H9 (cell line): Measurements from ENCODE around the gene SH3RF3. TPM values are rescaled to one million over a fixed set of nuclear protein-coding genes. Genes with fewer than 3 reads are reported as not detected.

ENCODE experiments used
- DNase-seq: peaks from one replicate; pipeline ENCODE4 v3.0.0-alpha.2; 2017
- H2AFZ ChIP-seq: one replicate; pipeline ENCODE4 v1.6.1; 2013; ENCODE audit warnings: mild to moderate bottlenecking, low read length, control low read depth, moderate library complexity
- H2AK5ac ChIP-seq: 2 replicates; pipeline ENCODE4 v1.6.1; 2013; ENCODE audit warnings: low read length, control low read depth, mixed read lengths; ENCODE audit not compliant: insufficient read length
- H2BK120ac ChIP-seq: one replicate; pipeline ENCODE4 v1.6.1; 2013; ENCODE audit warnings: low read depth, mild to moderate bottlenecking, low read length, control low read depth, inconsistent platforms; ENCODE audit not compliant: poor library complexity, severe bottlenecking
- H2BK12ac ChIP-seq: 2 replicates; pipeline ENCODE4 v1.6.1; 2013; ENCODE audit warnings: low read length, control low read depth, mixed read lengths, low read depth; ENCODE audit not compliant: insufficient read length
- H2BK15ac ChIP-seq: 2 replicates; pipeline ENCODE4 v1.6.1; 2013; ENCODE audit warnings: low read depth, low read length, control low read depth
- H2BK20ac ChIP-seq: one replicate; pipeline ENCODE4 v1.6.1; 2013; ENCODE audit warnings: low read depth, mild to moderate bottlenecking, low read length, control low read depth, inconsistent platforms; ENCODE audit not compliant: poor library complexity, severe bottlenecking
- H2BK5ac ChIP-seq: 2 replicates; pipeline ENCODE4 v1.6.1; 2013; ENCODE audit warnings: low read length, control low read depth, mixed read lengths; ENCODE audit not compliant: insufficient read length
- H3K14ac ChIP-seq: 2 replicates; pipeline ENCODE4 v1.6.1; 2013; ENCODE audit warnings: low read length, control low read depth; ENCODE audit not compliant: insufficient read depth
- H3K18ac ChIP-seq: 2 replicates; pipeline ENCODE4 v1.6.1; 2013; ENCODE audit warnings: low read depth, mild to moderate bottlenecking, mixed read lengths, low read length, control low read depth; ENCODE audit not compliant: insufficient read length
- H3K23ac ChIP-seq: 2 replicates; pipeline ENCODE4 v1.6.1; 2013; ENCODE audit warnings: low read length, control low read depth, mixed read lengths, low read depth; ENCODE audit not compliant: insufficient read length
- H3K23me2 ChIP-seq: 2 replicates; pipeline ENCODE4 v1.6.1; 2013; ENCODE audit warnings: low read depth, mild to moderate bottlenecking, mixed read lengths, low read length, control low read depth; ENCODE audit not compliant: insufficient read length, poor library complexity, severe bottlenecking
- H3K27ac ChIP-seq: 2 replicates; pipeline ENCODE4 v1.5.1; 2013; ENCODE audit warnings: low read length, control low read depth, mixed read lengths, low read depth; ENCODE audit not compliant: insufficient read length
- H3K27me3 ChIP-seq: 2 replicates; pipeline ENCODE4 v1.6.1; 2013; ENCODE audit warnings: low read length, control low read depth, inconsistent platforms; ENCODE audit not compliant: insufficient read depth
- H3K4ac ChIP-seq: 2 replicates; pipeline ENCODE4 v1.6.1; 2013; ENCODE audit warnings: low read depth, mild to moderate bottlenecking, control low read depth, inconsistent platforms, low read length, moderate library complexity
- H3K4me1 ChIP-seq: 2 replicates; pipeline ENCODE4 v1.6.1; 2013; ENCODE audit warnings: low read length, control low read depth, inconsistent platforms; ENCODE audit not compliant: insufficient read depth
- H3K4me2 ChIP-seq: 2 replicates; pipeline ENCODE4 v1.6.1; 2013; ENCODE audit warnings: low read length, control low read depth, mixed read lengths; ENCODE audit not compliant: insufficient read length, insufficient read depth
- H3K56ac ChIP-seq: 2 replicates; pipeline ENCODE4 v1.6.1; 2013; ENCODE audit warnings: low read depth, mild to moderate bottlenecking, mixed read lengths, low read length, control low read depth; ENCODE audit not compliant: insufficient read length
- H3K79me1 ChIP-seq: 2 replicates; pipeline ENCODE4 v1.6.1; 2013; ENCODE audit warnings: low read depth, mild to moderate bottlenecking, moderate library complexity, low read length, control low read depth, inconsistent platforms; ENCODE audit not compliant: insufficient read depth, poor library complexity, severe bottlenecking
- H3K79me2 ChIP-seq: 2 replicates; pipeline ENCODE4 v1.6.1; 2013; ENCODE audit warnings: low read length, control low read depth, inconsistent platforms; ENCODE audit not compliant: insufficient read depth
- H3K9ac ChIP-seq: 2 replicates; pipeline ENCODE4 v1.6.1; 2013; ENCODE audit warnings: low read length, control low read depth, mixed read lengths; ENCODE audit not compliant: insufficient read length; ENCODE audit errors: extremely low read depth
- H3K9me3 ChIP-seq: one replicate; pipeline ENCODE4 v1.6.1; 2013; ENCODE audit warnings: low read depth, low read length, inconsistent platforms; ENCODE audit not compliant: control insufficient read depth
- H3T11ph ChIP-seq: one replicate; pipeline ENCODE4 v1.6.1; 2013; ENCODE audit warnings: mild to moderate bottlenecking, low read length, control low read depth, inconsistent platforms
- H4K20me1 ChIP-seq: one replicate; pipeline ENCODE4 v1.6.1; 2013; ENCODE audit not compliant: control insufficient read depth, insufficient read length, insufficient read depth
- H4K5ac ChIP-seq: 2 replicates; pipeline ENCODE4 v1.6.1; 2013; ENCODE audit warnings: low read depth, mild to moderate bottlenecking, mixed read lengths, low read length, control low read depth; ENCODE audit not compliant: insufficient read length
- H4K8ac ChIP-seq: replicated peaks from 2 replicates; pipeline ENCODE4 v1.6.1; 2013; ENCODE audit warnings: low read length, control low read depth, mixed read lengths, low read depth; ENCODE audit not compliant: insufficient read length
- H4K91ac ChIP-seq: 2 replicates; pipeline ENCODE4 v1.6.1; 2013; ENCODE audit warnings: low read depth, mild to moderate bottlenecking, moderate library complexity, mixed read lengths, low read length, control low read depth; ENCODE audit not compliant: insufficient read length
- H3K27ac Mint-ChIP-seq, 3 experiments: 2 replicates in 2 of 3; 3 replicates in 1 of 3; pipeline ENCODE4 v1.8.0; 2020 to 2021; ENCODE audit warnings: mixed read lengths in 3 of 3, mild to moderate bottlenecking in 1 of 3, moderate library complexity in 1 of 3
- H3K27me3 Mint-ChIP-seq: 2 replicates; pipeline ENCODE4 v1.8.0; 2021; ENCODE audit warnings: low read depth, mild to moderate bottlenecking, moderate library complexity, mixed read lengths
- H3K36me3 Mint-ChIP-seq, 3 experiments: 2 replicates in 2 of 3; 3 replicates in 1 of 3; pipeline ENCODE4 v1.8.0; 2020 to 2021; ENCODE audit warnings: low read depth in 3 of 3, mixed read lengths in 3 of 3; ENCODE audit not compliant: insufficient read depth in 1 of 3
- H3K4me1 Mint-ChIP-seq, 2 experiments: 2 replicates each; pipeline ENCODE4 v1.8.0; 2020; ENCODE audit warnings: mixed read lengths in 2 of 2
- H3K4me3 Mint-ChIP-seq, 2 experiments: 2 replicates in 1 of 2; 3 replicates in 1 of 2; pipeline ENCODE4 v1.8.0; 2020 to 2021; ENCODE audit warnings: mild to moderate bottlenecking in 2 of 2, mixed read lengths in 2 of 2, moderate library complexity in 1 of 2
- H3K9me3 Mint-ChIP-seq, 2 experiments: 2 replicates in 1 of 2; 3 replicates in 1 of 2; pipeline ENCODE4 v1.8.0; 2020; ENCODE audit warnings: mild to moderate bottlenecking in 2 of 2, mixed read lengths in 2 of 2, moderate library complexity in 1 of 2
- WGBS: extraction: QIAGEN DNeasy Blood & Tissue Kit; methylation state at CpG from one replicate; pipeline ENCODE4 v1.1.7; 2013; ENCODE audit warnings: missing lambda C conversion rate, low lambda C conversion rate, mixed read lengths; ENCODE audit not compliant: insufficient read length; ENCODE audit errors: extremely low coverage; 5-methylcytosine and 5-hydroxymethylcytosine counted together
- total RNA-seq: library from RNA; stranded (reverse); gene quantifications from 2 replicates; pipeline ENCODE4 v1.2.1, GENCODE V29; 2021
- TF ChIP-seq, protein P1 (sequence below): fragments of 200-600 bp; sonication (generic); conservative IDR thresholded peaks from 3 replicates; pipeline ENCODE4 v1.8.0; 2021; ENCODE audit warnings: antibody characterized with exemption, mild to moderate bottlenecking

The SH3RF3 gene
- total RNA-seq, 1 experiment from 2014 or later = 0.46 TPM

DNA sequence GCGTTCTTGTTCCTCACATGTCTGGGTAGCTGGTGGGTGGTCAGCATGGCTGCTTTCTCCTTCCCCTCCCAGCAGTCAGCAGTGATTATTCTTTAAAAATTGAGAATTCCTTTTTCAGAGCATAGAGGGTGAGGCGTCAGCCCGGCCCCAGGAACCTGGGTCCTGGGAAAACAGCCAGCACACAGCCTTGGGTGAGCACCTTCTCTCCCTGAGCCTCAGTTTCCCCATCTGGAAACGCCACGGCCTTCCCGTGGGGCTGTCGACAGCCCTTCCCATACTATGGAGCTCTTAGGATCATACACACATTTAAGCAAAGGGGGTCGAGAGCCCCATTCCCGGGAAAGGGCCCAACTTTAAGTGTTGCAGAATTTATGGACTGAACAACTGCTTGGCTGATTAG, 73.5 kb downstream of the SH3RF3 start:
- Histone ChIP-seq H2BK15ac (no peak overlapping the region), H3K79me1 (no peaks in the 10 kb centered on the region), H3K79me2 (no peaks in the 10 kb centered on the region), H4K5ac (no peak overlapping the region), H2AFZ (no peak overlapping the region), H3K9ac (no peak overlapping the region), H3K4me1 (no peaks in the 10 kb centered on the region), H3K56ac (no peak overlapping the region), H3K9me3 (no peaks in the 10 kb centered on the region), H4K91ac (no peak overlapping the region), H4K20me1 (no peaks in the 10 kb centered on the region), H2AK5ac (no peak overlapping the region), H3K4me2 (no peak overlapping the region), H3K23me2 (no peaks in the 10 kb centered on the region), H3K27me3 (no peaks in the 10 kb centered on the region), H2BK5ac (no peak overlapping the region), H2BK20ac (no peak overlapping the region), H2BK12ac (no peak overlapping the region), H3K23ac (no peak overlapping the region), H3K27ac (no peak overlapping the region), H4K8ac (no peak overlapping the region), H2BK120ac (no peak overlapping the region), H3T11ph (no peak overlapping the region), H3K14ac (no peak overlapping the region), H3K4ac (no peak overlapping the region), H3K18ac (no peak overlapping the region)
- no peaks in the 10 kb centered on the region for H3K36me3 Mint-ChIP-seq
- no peak overlapping the region for H3K4me3 Mint-ChIP-seq
- DNase-seq = no peak
- no peaks in the 10 kb centered on the region for H3K4me1 Mint-ChIP-seq
- TF ChIP-seq, protein P1, sequence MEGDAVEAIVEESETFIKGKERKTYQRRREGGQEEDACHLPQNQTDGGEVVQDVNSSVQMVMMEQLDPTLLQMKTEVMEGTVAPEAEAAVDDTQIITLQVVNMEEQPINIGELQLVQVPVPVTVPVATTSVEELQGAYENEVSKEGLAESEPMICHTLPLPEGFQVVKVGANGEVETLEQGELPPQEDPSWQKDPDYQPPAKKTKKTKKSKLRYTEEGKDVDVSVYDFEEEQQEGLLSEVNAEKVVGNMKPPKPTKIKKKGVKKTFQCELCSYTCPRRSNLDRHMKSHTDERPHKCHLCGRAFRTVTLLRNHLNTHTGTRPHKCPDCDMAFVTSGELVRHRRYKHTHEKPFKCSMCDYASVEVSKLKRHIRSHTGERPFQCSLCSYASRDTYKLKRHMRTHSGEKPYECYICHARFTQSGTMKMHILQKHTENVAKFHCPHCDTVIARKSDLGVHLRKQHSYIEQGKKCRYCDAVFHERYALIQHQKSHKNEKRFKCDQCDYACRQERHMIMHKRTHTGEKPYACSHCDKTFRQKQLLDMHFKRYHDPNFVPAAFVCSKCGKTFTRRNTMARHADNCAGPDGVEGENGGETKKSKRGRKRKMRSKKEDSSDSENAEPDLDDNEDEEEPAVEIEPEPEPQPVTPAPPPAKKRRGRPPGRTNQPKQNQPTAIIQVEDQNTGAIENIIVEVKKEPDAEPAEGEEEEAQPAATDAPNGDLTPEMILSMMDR = no peak
- peaks cover 0 to 4% of the 10 kb centered on the region in 2 experiments; a peak in 1 of 5 replicates for H3K9me3 Mint-ChIP-seq
- H3K27ac Mint-ChIP-seq = no peak overlapping the region
- H3K27me3 Mint-ChIP-seq = no peaks in the 10 kb centered on the region; the same call in 1 of the 2 replicates
- WGBS = no CpG with 5 or more reads among the region's 9 CpGs
